K562 (cell line): Measurements from ENCODE around the gene WWOX. TPM values are rescaled to one million over a fixed set of nuclear protein-coding genes. Genes with fewer than 3 reads are reported as not detected.

Source experiments
- ATAC-seq: fragments of 200-7000 bp; cut with Tn5 transposase; 3 replicates; pipeline ENCODE4 v1.9.1; 2020; ENCODE audit warnings: moderate library complexity
- BruUV-seq: library from RNA; stranded (reverse); fragments of 400-500 nt; replicated peaks from 2 replicates; lab custom pipeline; 2021; lab: Mats Ljungman, UMichigan
- CTCF ChIA-PET: fragments of 300-600 bp; formaldehyde crosslinking; extraction: SDS; loops from one replicate; lab custom pipeline; 2021; ENCODE audit warnings: low intra/inter-chr PET ratio; lab: Yijun Ruan, JAX
- POLR2A ChIA-PET: fragments of 300-600, 350-650 bp; sonication (Branson Sonifier 250); formaldehyde crosslinking; extraction: SDS; loops from one replicate; lab custom pipeline; 2021; ENCODE audit warnings: antibody characterized with exemption, inconsistent platforms; lab: Yijun Ruan, JAX
- DNase-seq, 4 experiments: peaks; one replicate each; pipeline versions ENCODE4 v3.0.0 to v3.0.0-alpha.2; 2011 to 2018; ENCODE audit warnings: low spot score in 3 of 4, mixed read lengths in 3 of 4; ENCODE audit errors: extremely low read depth in 1 of 4
- FAIRE-seq: peaks from 2 replicates; lab custom pipeline; 2011; peaks lifted over from hg19 to GRCh38; lab: Jason Lieb, UNC
- H2AFZ ChIP-seq: 2 replicates; pipeline ENCODE4 v1.6.0; 2011; ENCODE audit warnings: low read depth, low read length, control low read depth, inconsistent platforms
- H3K27ac ChIP-seq: fragments of 200-600 bp; 3 replicates; pipeline ENCODE4 v1.8.0; 2011; ENCODE audit warnings: low read depth, mild to moderate bottlenecking, control low read depth, inconsistent platforms, low read length, moderate library complexity, mixed read lengths; ENCODE audit errors: extremely low read depth
- H3K27me3 ChIP-seq, 2 experiments: fragments of 300-600 bp in 1 of 2; 2 replicates in 1 of 2; 3 replicates in 1 of 2; pipeline versions ENCODE4 v1.6.0 to v1.8.0; 2011; ENCODE audit warnings: inconsistent platforms in 2 of 2, low read length in 2 of 2, mild to moderate bottlenecking in 1 of 2, mixed read lengths in 1 of 2, moderate library complexity in 1 of 2; ENCODE audit not compliant: control insufficient read depth in 2 of 2, insufficient read depth in 2 of 2
- H3K36me3 ChIP-seq: fragments of 300-600 bp; 3 replicates; pipeline ENCODE4 v1.8.0; 2011; ENCODE audit warnings: mild to moderate bottlenecking, low read length, inconsistent platforms; ENCODE audit not compliant: control insufficient read depth, insufficient read depth
- H3K4me1 ChIP-seq, 2 experiments: fragments of 200-600 bp in 1 of 2; replicated peaks in 1 of 2; 2 replicates in 1 of 2; 3 replicates in 1 of 2; pipeline versions ENCODE4 v1.5.1 to v1.8.0; 2011; ENCODE audit warnings: inconsistent platforms in 2 of 2, low read length in 2 of 2, mild to moderate bottlenecking in 1 of 2, mixed read lengths in 1 of 2, moderate library complexity in 1 of 2; ENCODE audit not compliant: control insufficient read depth in 2 of 2, insufficient read depth in 2 of 2
- H3K4me2 ChIP-seq: 2 replicates; pipeline ENCODE4 v1.6.1; 2011; ENCODE audit warnings: low read length, control low read depth, inconsistent platforms, mixed read lengths; ENCODE audit not compliant: insufficient read depth
- H3K4me3 ChIP-seq: fragments of 200-600 bp; sonication (generic), shearing (Covaris generic); 2 replicates; pipeline ENCODE4 v1.5.1; 2016; ENCODE audit warnings: control low read depth, inconsistent platforms
- H3K79me2 ChIP-seq: fragments of 200-600 bp; 3 replicates; pipeline ENCODE4 v1.8.0; 2011; ENCODE audit warnings: low read length, inconsistent platforms; ENCODE audit not compliant: control insufficient read depth, insufficient read depth
- H3K9ac ChIP-seq, 2 experiments: 2 replicates each; pipeline versions ENCODE4 v1.6.0 to v1.6.1; 2011; ENCODE audit warnings: low read depth in 2 of 2, low read length in 2 of 2, control low read depth in 1 of 2, inconsistent platforms in 1 of 2, mild to moderate bottlenecking in 1 of 2, mixed read lengths in 1 of 2; ENCODE audit not compliant: insufficient read depth in 1 of 2
- H3K9me1 ChIP-seq: one replicate; pipeline ENCODE4 v1.6.0; 2011; ENCODE audit warnings: inconsistent platforms, mild to moderate bottlenecking, low read length, moderate library complexity; ENCODE audit not compliant: control insufficient read depth, insufficient read depth
- H3K9me3 ChIP-seq: replicated peaks from 2 replicates; pipeline ENCODE4 v1.5.1; 2011; ENCODE audit warnings: low read depth, low read length, inconsistent platforms; ENCODE audit not compliant: control insufficient read depth, insufficient read depth
- H4K20me1 ChIP-seq: replicated peaks from 2 replicates; pipeline ENCODE4 v1.6.1; 2011; ENCODE audit warnings: low read length, inconsistent platforms, mixed read lengths; ENCODE audit not compliant: control insufficient read depth, insufficient read depth
- ASH1L ChIP-seq: fragments of 450-650 bp; IDR thresholded peaks from 2 replicates; pipeline ENCODE4 v1.6.1; 2018; ENCODE audit warnings: borderline replicate concordance, mild to moderate bottlenecking, low read depth; ENCODE audit not compliant: partially characterized antibody
- BRD9 ChIP-seq: fragments of 450-650 bp; IDR thresholded peaks from 2 replicates; pipeline ENCODE4 v1.6.1; 2018; ENCODE audit warnings: low read depth; ENCODE audit not compliant: partially characterized antibody
- CEBPB ChIP-seq: fragments of 450-650 bp; IDR thresholded peaks from 2 replicates; pipeline ENCODE4 v1.6.1; 2016; ENCODE audit warnings: missing genetic modification characterization, missing compliant biosample characterization
- CEBPG ChIP-seq, 3 experiments: fragments of 200-800 bp in 1 of 3; sonication (Bioruptor generic) in 1 of 3; sonication (generic) in 1 of 3; formaldehyde crosslinking in 1 of 3; IDR thresholded peaks in 2 of 3; conservative IDR thresholded peaks in 1 of 3; 2 replicates each; pipeline versions ENCODE4 v1.6.1 to v1.8.0; 2016 to 2022; ENCODE audit warnings: missing compliant biosample characterization in 2 of 3, missing genetic modification characterization in 2 of 3, mild to moderate bottlenecking in 1 of 3, missing genetic modification reagents in 1 of 3
- WGBS: fragments of 100-300 bp; shearing (Covaris generic); methylation state at CpG from one replicate; pipeline ENCODE4 v1.1.6; 2016; ENCODE audit warnings: low coverage, mixed read lengths; ENCODE audit not compliant: insufficient coverage; ENCODE audit errors: missing lambda C conversion rate; 5-methylcytosine and 5-hydroxymethylcytosine counted together
- in situ Hi-C: fragments of 300-500 bp; cut with MboI; formaldehyde crosslinking; loops from 4 replicates; pipeline ENCODE4 v1.15.0; 2018; ENCODE audit warnings: inconsistent platforms, mixed read lengths
- intact Hi-C: fragments of 100-400 bp; cut with micrococcal nuclease; formaldehyde crosslinking; loops from 2 replicates; pipeline ENCODE4 v1.14.2; 2022
- polyA plus RNA-seq, 8 experiments: library from polyadenylated mRNA; depleted of rRNA in 4 of 8; stranded (reverse) in 5 of 8; unstranded in 3 of 8; fragments of >200 nt; fragmentation: Nextera tagmentation in 2 of 8; fragmentation: Illumina TruSeq in 1 of 8; extraction: Ambion mirVana in 2 of 8; extraction: Trizol in 1 of 8; gene quantifications; 2 replicates each; pipeline versions ENCODE4 v1.2.1 to v1.2.3, GENCODE V29; 2011 to 2014; ENCODE audit warnings: inconsistent platforms in 1 of 8, missing spikeins in 1 of 8
- total RNA-seq, 7 experiments: library from RNA; depleted of rRNA in 6 of 7; stranded (reverse); fragments of >200 nt in 6 of 7; fragmentation: Illumina TruSeq in 2 of 7; extraction: Trizol in 2 of 7; gene quantifications; 2 replicates each; pipeline versions ENCODE4 v1.2.1 to v1.2.3, GENCODE V29; 2011 to 2021; ENCODE audit warnings: low replicate concordance in 1 of 7
- TF ChIP-seq, protein P1 (sequence below): fragments of 450-650 bp; IDR thresholded peaks from 2 replicates; pipeline ENCODE4 v1.6.1; 2016; ENCODE audit warnings: low read depth
- TF ChIP-seq, protein P2 (sequence below): sonication (generic); formaldehyde crosslinking; IDR thresholded peaks from 2 replicates; pipeline ENCODE4 v1.8.0; 2023; ENCODE audit warnings: mild to moderate bottlenecking, missing genetic modification reagents

The WWOX gene
- total and polyA plus RNA-seq, 9 of the 15 experiments (the other 6 are each of a cell fraction or from before 2014, with no cell fraction given), result 1.6 to 22.7 (median 8.1) TPM

DNA sequence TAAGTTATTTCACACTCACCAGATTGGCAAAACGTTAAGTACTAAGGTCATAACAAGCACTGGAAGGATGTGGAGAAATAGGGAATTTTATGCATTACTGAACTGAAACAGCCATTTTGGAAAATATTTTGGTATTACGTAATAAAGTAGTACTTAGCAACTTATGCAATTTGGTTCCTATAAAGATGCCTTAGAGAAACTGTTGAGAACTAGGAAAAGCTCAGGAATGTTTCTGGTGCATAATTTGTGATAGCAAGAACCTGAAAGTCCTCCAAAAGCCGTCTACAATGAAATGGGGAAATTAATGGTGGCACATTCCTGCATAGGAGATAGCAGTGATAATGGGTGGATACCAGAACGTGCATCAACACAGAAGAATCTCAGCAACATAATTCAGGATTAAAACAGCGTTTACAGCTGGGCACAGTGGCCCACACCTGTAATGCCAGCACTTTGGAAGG lies 472.5 kb downstream of the WWOX start:
- Histone ChIP-seq H2AFZ (no peak overlapping the region), H3K4me3 (no peak overlapping the region), H3K4me1 (no peaks in the 10 kb centered on the region), H3K27me3 (peaks cover 3 to 5% of the 10 kb centered on the region in 2 experiments; a peak in 4 of 5 replicates), H4K20me1 (no peaks in the 10 kb centered on the region), H3K4me2 (no peak overlapping the region), H3K9me3 (no peaks in the 10 kb centered on the region), H3K27ac (no peak overlapping the region), H3K36me3 (no peaks in the 10 kb centered on the region), H3K9me1 (no peaks in the 10 kb centered on the region), H3K79me2 (no peaks in the 10 kb centered on the region), H3K9ac (no peak overlapping the region)
- ChIA-PET CTCF (no interaction called here), POLR2A (interaction anchor here (0.6 kb wide), 1 partner anchor 322 kb away, joined by 3 read pairs; no protein-coding TSS in a partner anchor)
- no peak for FAIRE-seq
- no TSS peak for BruUV-seq
- intact Hi-C loops, result no loop called here
- peak; percentile 76 for TF ChIP-seq CEBPB
- TF ChIP-seq, protein P1, sequence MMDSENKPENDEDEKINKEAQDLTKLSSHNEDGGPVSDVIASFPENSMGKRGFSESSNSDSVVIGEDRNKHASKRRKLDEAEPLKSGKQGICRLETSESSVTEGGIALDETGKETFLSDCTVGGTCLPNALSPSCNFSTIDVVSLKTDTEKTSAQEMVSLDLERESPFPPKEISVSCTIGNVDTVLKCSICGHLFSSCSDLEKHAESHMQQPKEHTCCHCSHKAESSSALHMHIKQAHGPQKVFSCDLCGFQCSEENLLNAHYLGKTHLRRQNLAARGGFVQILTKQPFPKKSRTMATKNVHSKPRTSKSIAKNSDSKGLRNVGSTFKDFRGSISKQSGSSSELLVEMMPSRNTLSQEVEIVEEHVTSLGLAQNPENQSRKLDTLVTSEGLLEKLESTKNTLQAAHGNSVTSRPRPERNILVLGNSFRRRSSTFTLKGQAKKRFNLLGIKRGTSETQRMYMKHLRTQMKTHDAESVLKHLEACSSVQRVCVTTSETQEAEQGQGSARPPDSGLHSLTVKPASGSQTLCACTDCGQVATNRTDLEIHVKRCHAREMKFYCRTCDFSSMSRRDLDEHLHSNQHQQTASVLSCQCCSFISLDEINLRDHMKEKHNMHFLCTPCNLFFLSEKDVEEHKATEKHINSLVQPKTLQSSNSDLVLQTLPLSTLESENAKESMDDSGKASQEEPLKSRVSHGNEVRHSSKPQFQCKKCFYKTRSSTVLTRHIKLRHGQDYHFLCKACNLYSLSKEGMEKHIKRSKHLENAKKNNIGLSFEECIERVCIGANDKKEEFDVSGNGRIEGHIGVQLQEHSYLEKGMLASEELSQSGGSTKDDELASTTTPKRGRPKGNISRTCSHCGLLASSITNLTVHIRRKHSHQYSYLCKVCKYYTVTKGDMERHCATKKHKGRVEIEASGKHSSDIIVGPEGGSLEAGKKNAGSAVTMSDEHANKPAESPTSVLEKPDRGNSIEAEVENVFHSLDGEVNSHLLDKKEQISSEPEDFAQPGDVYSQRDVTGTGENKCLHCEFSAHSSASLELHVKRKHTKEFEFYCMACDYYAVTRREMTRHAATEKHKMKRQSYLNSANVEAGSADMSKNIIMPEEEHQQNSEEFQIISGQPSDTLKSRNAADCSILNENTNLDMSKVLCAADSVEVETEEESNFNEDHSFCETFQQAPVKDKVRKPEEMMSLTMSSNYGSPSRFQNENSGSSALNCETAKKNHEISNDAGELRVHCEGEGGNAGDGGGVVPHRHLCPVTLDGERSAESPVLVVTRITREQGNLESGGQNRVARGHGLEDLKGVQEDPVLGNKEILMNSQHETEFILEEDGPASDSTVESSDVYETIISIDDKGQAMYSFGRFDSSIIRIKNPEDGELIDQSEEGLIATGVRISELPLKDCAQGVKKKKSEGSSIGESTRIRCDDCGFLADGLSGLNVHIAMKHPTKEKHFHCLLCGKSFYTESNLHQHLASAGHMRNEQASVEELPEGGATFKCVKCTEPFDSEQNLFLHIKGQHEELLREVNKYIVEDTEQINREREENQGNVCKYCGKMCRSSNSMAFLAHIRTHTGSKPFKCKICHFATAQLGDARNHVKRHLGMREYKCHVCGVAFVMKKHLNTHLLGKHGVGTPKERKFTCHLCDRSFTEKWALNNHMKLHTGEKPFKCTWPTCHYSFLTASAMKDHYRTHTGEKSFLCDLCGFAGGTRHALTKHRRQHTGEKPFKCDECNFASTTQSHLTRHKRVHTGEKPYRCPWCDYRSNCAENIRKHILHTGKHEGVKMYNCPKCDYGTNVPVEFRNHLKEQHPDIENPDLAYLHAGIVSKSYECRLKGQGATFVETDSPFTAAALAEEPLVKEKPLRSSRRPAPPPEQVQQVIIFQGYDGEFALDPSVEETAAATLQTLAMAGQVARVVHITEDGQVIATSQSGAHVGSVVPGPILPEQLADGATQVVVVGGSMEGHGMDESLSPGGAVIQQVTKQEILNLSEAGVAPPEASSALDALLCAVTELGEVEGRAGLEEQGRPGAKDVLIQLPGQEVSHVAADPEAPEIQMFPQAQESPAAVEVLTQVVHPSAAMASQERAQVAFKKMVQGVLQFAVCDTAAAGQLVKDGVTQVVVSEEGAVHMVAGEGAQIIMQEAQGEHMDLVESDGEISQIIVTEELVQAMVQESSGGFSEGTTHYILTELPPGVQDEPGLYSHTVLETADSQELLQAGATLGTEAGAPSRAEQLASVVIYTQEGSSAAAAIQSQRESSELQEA, result no peak
- TF ChIP-seq ASH1L, result no peak
- TF ChIP-seq, protein P2, sequence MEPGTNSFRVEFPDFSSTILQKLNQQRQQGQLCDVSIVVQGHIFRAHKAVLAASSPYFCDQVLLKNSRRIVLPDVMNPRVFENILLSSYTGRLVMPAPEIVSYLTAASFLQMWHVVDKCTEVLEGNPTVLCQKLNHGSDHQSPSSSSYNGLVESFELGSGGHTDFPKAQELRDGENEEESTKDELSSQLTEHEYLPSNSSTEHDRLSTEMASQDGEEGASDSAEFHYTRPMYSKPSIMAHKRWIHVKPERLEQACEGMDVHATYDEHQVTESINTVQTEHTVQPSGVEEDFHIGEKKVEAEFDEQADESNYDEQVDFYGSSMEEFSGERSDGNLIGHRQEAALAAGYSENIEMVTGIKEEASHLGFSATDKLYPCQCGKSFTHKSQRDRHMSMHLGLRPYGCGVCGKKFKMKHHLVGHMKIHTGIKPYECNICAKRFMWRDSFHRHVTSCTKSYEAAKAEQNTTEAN (CRISPR knock-in tag), result no peak
- TF ChIP-seq BRD9, result no peak
- TF ChIP-seq CEBPG (CRISPR knock-in tag; IDR thresholded peaks at IDR 0.05), result no peak
- TF ChIP-seq CEBPG (tag; conservative IDR thresholded peaks at IDR 0.05 in 1 of 2, IDR thresholded peaks at IDR 0.05 in 1 of 2), result peak; percentile 36 to 87
- 0% methylated on average over 5 of the region's 5 CpGs for WGBS
- ATAC-seq, result no peak
- DNase-seq, result no peak
- in situ Hi-C loops, result no loop called here
